Measurements from ENCODE around the gene DHODH. TPM values are rescaled to one million over a fixed set of nuclear protein-coding genes. Genes with fewer than 3 reads are reported as not detected.

DHODH gene
- total and polyA plus RNA-seq, 2 of the 13 experiments (the other 11 are each of a cell fraction or from before 2014, with no cell fraction given): 10.7 to 16.4 TPM

DNA sequence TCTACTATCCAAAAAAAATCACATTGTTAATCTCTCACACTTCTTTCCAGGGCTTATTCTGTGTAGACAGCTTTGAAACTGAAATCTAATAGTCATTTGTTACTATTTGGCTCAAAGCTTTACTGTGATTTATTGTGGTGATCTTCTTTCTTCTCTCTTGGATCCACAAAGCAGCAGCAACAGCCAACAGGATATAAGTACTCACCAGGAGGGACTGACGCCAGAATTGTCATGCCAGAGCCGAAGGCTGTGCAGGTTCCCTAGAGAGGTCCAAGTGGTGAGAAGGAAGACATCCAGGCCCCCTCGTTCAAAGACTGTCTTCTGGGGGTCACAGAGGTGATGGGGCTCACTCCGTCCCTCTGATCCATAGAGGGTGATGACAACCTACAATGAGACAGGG, 41.6 kb upstream of the DHODH start:
- CTCF ChIA-PET (ENCODE audit: low intra/inter-chr PET ratio, low total read pairs): no interaction called here

DNA sequence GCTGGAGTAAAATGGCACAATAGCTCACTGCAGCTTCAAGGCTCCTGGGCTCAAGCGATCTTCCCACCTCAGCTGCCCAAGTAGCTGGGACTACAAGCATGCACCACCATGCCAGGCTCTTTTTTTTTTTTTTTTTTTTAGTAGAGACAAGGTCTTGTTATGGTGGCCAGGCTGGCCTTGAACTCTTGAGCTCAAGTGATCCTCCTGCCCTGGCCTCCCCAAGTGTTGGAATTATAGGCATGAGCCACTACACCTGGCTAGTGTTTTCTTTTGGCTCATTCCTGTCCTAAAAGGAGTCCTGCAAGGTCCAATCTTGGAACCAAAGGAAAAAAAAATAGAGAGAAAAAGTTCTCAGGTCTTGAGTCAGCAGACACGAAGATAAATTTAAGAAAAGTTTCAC, 39.2 kb upstream of the DHODH start:
- H3K4me1 ChIP-seq (ENCODE audit: insufficient read depth, low read length): peaks cover 37% of the 10 kb centered on the region
- WGBS (ENCODE audit: low lambda C conversion rate): 57% methylated on average over 2 of the region's 2 CpGs
- no TSS peak for BruUV-seq (replicated peaks)
- ChIA-PET POLR2A (no interaction called here), CTCF (ENCODE audit: low intra/inter-chr PET ratio, low total read pairs) (no interaction called here)
- FAIRE-seq (no peak), ATAC-seq (no peak), DNase-seq (ENCODE audit: low spot score) (no peak)
- H4K20me1 ChIP-seq (ENCODE audit: insufficient read depth, low read length): no peaks in the 10 kb centered on the region
- intact Hi-C loops (cut with micrococcal nuclease; ENCODE audit: unreplicated experiment) (no loop called here), in situ Hi-C loops (cut with HindIII; ENCODE audit: extremely low pct_ligation_motif_present, low pct_unique_long_range_greater_than_20kb) (no loop called here)
- no peaks in the 10 kb centered on the region for H3K36me3 ChIP-seq (replicated peaks in 1 of 2; ENCODE audit: control insufficient read depth in 1 of 2, insufficient read depth in 2 of 2, low read length in 2 of 2)
- no peaks in the 10 kb centered on the region for H3K79me2 ChIP-seq (ENCODE audit: insufficient read depth, low read length)
- no peaks in the 10 kb centered on the region for H3K9me3 ChIP-seq (ENCODE audit: low read length)
- TF ChIP-seq ZNF770 (CRISPR knock-in tag; IDR thresholded peaks at IDR 0.05): peak; percentile 95
- no peak for TF ChIP-seq MYNN (CRISPR knock-in tag; IDR thresholded peaks at IDR 0.05; ENCODE audit: low read depth)
- TF ChIP-seq ZNF7 (CRISPR knock-in tag; IDR thresholded peaks at IDR 0.05): peak; percentile 79
- no peak overlapping the region for H3K27ac ChIP-seq (ENCODE audit: extremely low read length, insufficient read depth, low read length)
- no peak overlapping the region for H3K4me3 ChIP-seq (replicated peaks in 1 of 3; ENCODE audit: insufficient read depth in 1 of 3, low read depth in 2 of 3, low read length in 3 of 3)
- no peak overlapping the region for H3K9ac ChIP-seq (ENCODE audit: insufficient read depth, low read depth, low read length)
- no peak overlapping the region for H2AFZ ChIP-seq (ENCODE audit: low read length)
- no peak overlapping the region for H3K4me2 ChIP-seq (ENCODE audit: low read depth, low read length)
- H3K27me3 ChIP-seq (ENCODE audit: control insufficient read depth in 1 of 2, insufficient read depth in 2 of 2, low read length in 2 of 2): peaks cover 0 to 2% of the 10 kb centered on the region in 2 experiments; a peak in 2 of 5 replicates

More for the DNA sequence above, 41.6 kb upstream of the DHODH start:
- POLR2A ChIA-PET: no interaction called here
- Histone ChIP-seq H3K4me3 (replicated peaks in 1 of 3; ENCODE audit: insufficient read depth in 1 of 3, low read depth in 2 of 3, low read length in 3 of 3) (no peak overlapping the region), H3K4me2 (ENCODE audit: low read depth, low read length) (no peak overlapping the region), H3K9ac (ENCODE audit: insufficient read depth, low read depth, low read length) (no peak overlapping the region), H3K36me3 (replicated peaks in 1 of 2; ENCODE audit: control insufficient read depth in 1 of 2, insufficient read depth in 2 of 2, low read length in 2 of 2) (no peaks in the 10 kb centered on the region), H3K9me3 (ENCODE audit: low read length) (no peaks in the 10 kb centered on the region), H4K20me1 (ENCODE audit: insufficient read depth, low read length) (no peaks in the 10 kb centered on the region), H2AFZ (ENCODE audit: low read length) (no peak overlapping the region), H3K79me2 (ENCODE audit: insufficient read depth, low read length) (no peaks in the 10 kb centered on the region), H3K4me1 (ENCODE audit: insufficient read depth, low read length) (peaks cover 35% of the 10 kb centered on the region), H3K27ac (ENCODE audit: extremely low read length, insufficient read depth, low read length) (no peak overlapping the region), H3K27me3 (ENCODE audit: control insufficient read depth in 1 of 2, insufficient read depth in 2 of 2, low read length in 2 of 2) (no peaks in the 10 kb centered on the region; a peak in 1 of 5 replicates)
- intact Hi-C loops (cut with micrococcal nuclease; ENCODE audit: unreplicated experiment): no loop called here
- no TSS peak for BruUV-seq (replicated peaks)
- no peak for ATAC-seq
- in situ Hi-C loops (cut with HindIII; ENCODE audit: extremely low pct_ligation_motif_present, low pct_unique_long_range_greater_than_20kb): no loop called here
- 47% methylated on average over 4 of the region's 4 CpGs for WGBS (ENCODE audit: low lambda C conversion rate)
- no peak for FAIRE-seq
- no peak for DNase-seq (ENCODE audit: low spot score)
- TF ChIP-seq ZNF430 (CRISPR knock-in tag; IDR thresholded peaks at IDR 0.05): no peak
- no peak for TF ChIP-seq TBX2 (CRISPR knock-in tag; IDR thresholded peaks at IDR 0.05; ENCODE audit: borderline replicate concordance)
- no peak for TF ChIP-seq ZSCAN29 (CRISPR knock-in tag; conservative IDR thresholded peaks at IDR 0.05)
- no peak for TF ChIP-seq ZNF292 (CRISPR knock-in tag; IDR thresholded peaks at IDR 0.05; ENCODE audit: borderline replicate concordance, low read depth)
- TF ChIP-seq, protein P1, sequence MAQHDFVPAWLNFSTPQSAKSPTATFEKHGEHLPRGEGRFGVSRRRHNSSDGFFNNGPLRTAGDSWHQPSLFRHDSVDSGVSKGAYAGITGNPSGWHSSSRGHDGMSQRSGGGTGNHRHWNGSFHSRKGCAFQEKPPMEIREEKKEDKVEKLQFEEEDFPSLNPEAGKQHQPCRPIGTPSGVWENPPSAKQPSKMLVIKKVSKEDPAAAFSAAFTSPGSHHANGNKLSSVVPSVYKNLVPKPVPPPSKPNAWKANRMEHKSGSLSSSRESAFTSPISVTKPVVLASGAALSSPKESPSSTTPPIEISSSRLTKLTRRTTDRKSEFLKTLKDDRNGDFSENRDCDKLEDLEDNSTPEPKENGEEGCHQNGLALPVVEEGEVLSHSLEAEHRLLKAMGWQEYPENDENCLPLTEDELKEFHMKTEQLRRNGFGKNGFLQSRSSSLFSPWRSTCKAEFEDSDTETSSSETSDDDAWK (CRISPR knock-in tag; IDR thresholded peaks at IDR 0.05): no peak
